Ramos (cell line): ENCODE measurements around the gene AP3B1.
"Not testable (repeated sequence)": the region's sequence is repeated elsewhere in the genome, so short reads cannot be mapped to it uniquely, and the experiment has no call there.

Experiments
- in situ Hi-C: fragments of 300-500 bp; cut with MboI; formaldehyde crosslinking; loops from one replicate; pipeline ENCODE4 v1.14.3; 2022; ENCODE audit warnings: low sequenced_read_pairs; ENCODE audit not compliant: unreplicated experiment

AP3B1 gene

GRCh38 chr5:78077369-78078068, 217.0 kb downstream of the AP3B1 start:
- in situ Hi-C loops = no loop called here

GRCh38 chr5:78076351-78076750, 218.1 kb downstream of the AP3B1 start:
- in situ Hi-C loops = no loop called here

GRCh38 chr5:78075301-78075700, 219.2 kb downstream of the AP3B1 start:
- in situ Hi-C loops = no loop called here

- in situ Hi-C loops = not testable (repeated sequence)
These were observed 223.8 kb downstream of the AP3B1 start for GRCh38 chr5:78070691-78071090.

- in situ Hi-C loops = not testable (repeated sequence)
These were observed 226.9 kb downstream of the AP3B1 start for GRCh38 chr5:78067581-78067980.

GRCh38 chr5:78066722-78067121, 227.8 kb downstream of the AP3B1 start:
- in situ Hi-C loops = not testable (repeated sequence)

- in situ Hi-C loops = no loop called here
These were observed 228.8 kb downstream of the AP3B1 start for GRCh38 chr5:78065663-78066062.

GRCh38 chr5:78064941-78065472, 229.5 kb downstream of the AP3B1 start:
- in situ Hi-C loops = no loop called here

- in situ Hi-C loops = no loop called here
These were observed 231.0 kb downstream of the AP3B1 start for GRCh38 chr5:78063495-78063894.

- in situ Hi-C loops = no loop called here
These were observed 231.9 kb downstream of the AP3B1 start for GRCh38 chr5:78062645-78063044.

GRCh38 chr5:78060421-78060820, 234.1 kb downstream of the AP3B1 start:
- in situ Hi-C loops = no loop called here

- in situ Hi-C loops = no loop called here
These were observed 235.9 kb downstream of the AP3B1 start for GRCh38 chr5:78058625-78059024.

- in situ Hi-C loops = no loop called here
These were observed 237.5 kb downstream of the AP3B1 start for GRCh38 chr5:78056901-78057514.

GRCh38 chr5:78056053-78056452, 238.4 kb downstream of the AP3B1 start:
- in situ Hi-C loops = no loop called here

- in situ Hi-C loops = no loop called here
These were observed 243.6 kb downstream of the AP3B1 start for GRCh38 chr5:78050888-78051287.

GRCh38 chr5:78046823-78047222, 247.7 kb downstream of the AP3B1 start:
- in situ Hi-C loops = not testable (repeated sequence)

GRCh38 chr5:78046006-78046405, 248.5 kb downstream of the AP3B1 start:
- in situ Hi-C loops = no loop called here

- in situ Hi-C loops = no loop called here
These were observed 252.7 kb downstream of the AP3B1 start for GRCh38 chr5:78041805-78042204.

- in situ Hi-C loops = no loop called here
These were observed 269.0 kb downstream of the AP3B1 start for GRCh38 chr5:78025540-78025939.

- in situ Hi-C loops = no loop called here
These were observed 274.8 kb downstream of the AP3B1 start for GRCh38 chr5:78019744-78020143.

GRCh38 chr5:78016863-78017529, 277.5 kb downstream of the AP3B1 start:
- in situ Hi-C loops = no loop called here
